Limb (tissue), 2 donors: ENCODE measurements around the gene BANF2.

ENCODE experiments used
- DNase-seq, 2 donors: peaks; one replicate each; pipeline ENCODE4 v3.0.0-alpha.2; 2016; ENCODE audit errors: extremely low spot score in 2 of 2

Gene BANF2

GRCh38 chr20:17734374-17734773 is 34.6 kb downstream of the BANF2 start:
- no peak for DNase-seq

DNA sequence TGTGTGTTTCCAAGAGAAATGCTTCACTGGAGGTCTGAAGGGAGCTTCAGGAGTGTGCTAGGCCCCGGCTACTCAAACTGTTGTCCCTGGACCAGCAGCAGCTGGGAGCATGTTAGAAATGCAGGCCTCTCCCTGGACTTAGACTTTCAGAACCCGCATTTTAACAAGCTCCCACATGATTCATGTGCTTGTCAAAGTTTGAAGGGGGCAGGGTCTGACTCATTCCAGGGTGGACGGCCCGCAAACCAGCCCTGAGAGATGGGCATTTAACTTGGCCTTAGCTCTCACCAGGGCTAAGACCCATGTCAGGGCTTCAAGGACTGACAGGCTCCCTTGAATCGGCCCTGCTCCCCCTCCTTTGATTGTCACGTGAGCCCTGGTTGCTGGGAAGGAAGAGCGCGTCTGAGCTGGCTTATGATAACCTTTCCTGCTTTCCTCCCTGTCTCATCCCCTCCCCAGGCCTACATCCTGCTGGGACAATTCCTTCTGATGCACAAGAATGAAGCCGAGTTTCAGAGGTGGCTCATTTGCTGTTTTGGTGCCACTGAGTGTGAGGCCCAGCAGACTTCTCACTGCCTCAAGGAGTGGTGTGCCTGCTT is 35.5 kb downstream of the BANF2 start:
- DNase-seq: no peak

GRCh38 chr20:17735959-17736621 is 36.3 kb downstream of the BANF2 start:
- no peak for DNase-seq

DNA sequence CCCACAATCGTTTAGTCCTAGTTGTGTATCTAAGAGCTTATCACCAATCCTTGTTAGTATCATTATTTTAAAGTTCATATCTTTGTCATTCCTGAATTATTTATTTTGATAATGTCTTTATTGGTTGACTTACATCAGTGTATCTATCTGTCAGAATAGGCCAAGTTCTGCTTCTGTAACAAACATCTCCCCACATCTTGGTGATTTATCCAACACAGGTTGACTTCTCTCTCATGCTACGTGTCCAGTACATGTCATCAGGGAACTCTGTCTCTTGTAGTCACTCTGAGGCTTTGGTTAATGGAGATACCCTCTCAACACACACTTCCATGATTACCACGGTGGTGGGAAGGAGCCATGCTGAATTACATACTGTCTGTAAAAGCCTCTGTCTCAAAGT is 38.4 kb downstream of the BANF2 start:
- no peak for DNase-seq

GRCh38 chr20:17741220-17741619 is 41.5 kb downstream of the BANF2 start:
- DNase-seq: no peak

- no peak for DNase-seq
These were observed 43.0 kb downstream of the BANF2 start for GRCh38 chr20:17742731-17743130.

- no peak for DNase-seq
These were observed 43.9 kb downstream of the BANF2 start for GRCh38 chr20:17743677-17744076.

DNA sequence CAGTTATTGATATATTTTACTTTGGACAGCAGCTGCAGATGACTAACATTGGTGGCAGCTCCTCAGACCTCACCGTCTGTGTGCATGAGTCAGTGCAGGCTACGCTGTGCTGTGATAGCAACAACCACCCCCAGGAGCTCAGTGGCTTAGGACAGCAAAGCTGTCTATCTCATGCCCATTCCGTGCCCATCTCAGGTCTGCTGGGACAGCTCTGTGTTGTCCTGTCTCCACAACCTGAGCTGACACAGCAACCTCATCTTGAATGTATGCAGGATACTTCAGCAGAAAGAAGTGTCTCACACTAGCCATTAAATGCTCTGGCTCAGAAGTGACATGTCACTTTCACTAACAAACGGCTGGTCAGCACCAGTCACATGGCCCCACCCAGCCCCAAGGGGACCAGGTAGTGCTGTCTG is 47.7 kb downstream of the BANF2 start:
- no peak for DNase-seq

DNA sequence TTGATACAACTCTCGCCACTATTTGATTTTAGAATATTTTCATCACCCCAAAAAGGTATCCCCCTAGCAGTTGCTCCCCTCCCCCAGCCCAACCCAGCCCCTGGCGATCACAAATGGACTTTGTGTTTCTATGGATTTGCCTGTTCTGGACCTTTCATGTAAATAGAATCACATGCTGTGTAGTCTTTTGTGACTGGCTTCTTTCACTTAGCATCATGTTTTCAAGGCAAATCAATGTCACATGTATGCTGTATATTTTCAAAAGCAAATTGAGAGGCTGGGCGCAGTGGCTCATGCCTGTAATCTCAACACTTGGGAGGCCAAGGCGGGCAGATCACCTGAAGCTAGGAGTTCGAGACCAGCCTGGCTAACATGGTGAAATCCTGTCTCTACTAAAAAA is 48.5 kb downstream of the BANF2 start:
- DNase-seq: no peak

- DNase-seq: no peak
These were observed 49.8 kb downstream of the BANF2 start for GRCh38 chr20:17749626-17749977.

DNA sequence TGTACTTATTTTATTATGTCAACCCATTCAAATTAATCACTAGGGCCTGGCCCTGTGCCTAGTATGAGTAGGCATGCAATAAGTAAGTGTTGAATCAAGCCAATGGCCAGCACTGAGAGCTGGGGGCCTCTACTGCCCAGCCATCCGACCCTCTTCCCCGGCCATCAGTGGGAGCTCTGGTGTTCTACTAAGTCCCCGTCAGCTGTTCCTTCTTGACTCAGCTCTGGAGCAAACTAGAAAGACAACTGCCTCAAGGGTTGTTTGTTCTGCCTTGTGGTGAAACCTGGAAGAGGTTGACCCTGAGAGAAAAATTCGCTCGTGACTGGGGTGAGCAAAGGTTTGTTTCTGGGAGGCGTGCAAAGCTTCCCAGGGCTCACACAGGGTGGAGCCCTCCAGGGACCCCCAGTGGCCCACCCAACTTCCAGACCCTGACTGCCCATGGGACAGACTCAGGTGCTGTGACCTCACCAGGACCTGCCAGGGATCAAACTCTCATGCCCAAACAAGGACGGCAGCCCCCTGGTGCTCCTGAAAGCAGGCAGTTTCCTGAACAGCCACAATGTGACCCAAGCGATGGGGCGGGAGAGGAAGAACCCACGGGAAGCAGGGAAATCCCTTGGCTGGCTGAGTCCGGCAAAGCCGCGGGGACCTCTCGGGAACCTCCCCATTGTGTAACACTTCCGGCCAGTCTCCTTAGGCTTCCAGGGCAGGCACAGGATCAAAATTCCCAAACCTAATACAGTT is 50.4 kb downstream of the BANF2 start:
- no peak for DNase-seq

- no peak for DNase-seq
These were observed 50.9 kb downstream of the BANF2 start for GRCh38 chr20:17750722-17751045.

- no peak for DNase-seq
These were observed 51.9 kb downstream of the BANF2 start for GRCh38 chr20:17751640-17752039.

GRCh38 chr20:17752459-17752858 is 52.7 kb downstream of the BANF2 start:
- DNase-seq: no peak

DNA sequence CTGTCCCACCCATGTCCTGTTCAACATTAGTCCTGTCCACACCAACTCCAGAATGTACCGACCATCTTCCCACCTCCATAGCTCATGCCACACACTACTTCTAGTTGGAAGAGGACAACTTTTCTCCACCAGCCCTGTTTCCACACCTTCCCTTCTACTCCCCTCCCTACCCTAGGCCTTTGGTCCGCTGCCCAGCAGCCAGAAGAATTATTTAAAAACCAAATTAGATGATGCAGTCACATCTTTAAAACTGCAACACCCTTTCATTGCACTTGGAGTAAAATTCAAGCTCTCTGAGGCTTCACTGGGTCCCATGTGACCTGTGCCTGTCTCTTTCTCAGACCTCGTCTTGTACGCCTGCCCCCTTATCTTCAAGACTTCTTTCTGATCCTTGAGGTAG is 53.8 kb downstream of the BANF2 start:
- no peak for DNase-seq

DNA sequence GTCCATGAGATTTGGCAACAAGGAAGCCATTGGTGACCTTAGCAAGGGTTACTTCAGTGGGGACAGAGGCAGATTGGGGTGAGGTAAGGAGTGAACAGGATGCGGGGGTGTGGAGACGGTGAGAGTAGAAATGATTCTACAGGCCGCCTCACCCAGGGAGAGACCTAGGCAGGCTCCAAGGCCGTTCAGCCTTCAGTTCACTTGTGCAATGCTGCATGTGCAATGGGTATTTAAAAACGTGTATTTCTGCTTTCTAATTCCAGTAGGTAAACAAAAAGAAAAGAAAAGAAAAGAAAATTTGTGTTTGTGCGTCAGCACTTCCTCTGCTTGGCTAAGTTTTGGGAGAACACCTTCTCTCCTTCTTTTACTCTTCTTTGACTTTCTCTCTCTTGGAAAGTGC is 56.8 kb downstream of the BANF2 start:
- DNase-seq: no peak

DNA sequence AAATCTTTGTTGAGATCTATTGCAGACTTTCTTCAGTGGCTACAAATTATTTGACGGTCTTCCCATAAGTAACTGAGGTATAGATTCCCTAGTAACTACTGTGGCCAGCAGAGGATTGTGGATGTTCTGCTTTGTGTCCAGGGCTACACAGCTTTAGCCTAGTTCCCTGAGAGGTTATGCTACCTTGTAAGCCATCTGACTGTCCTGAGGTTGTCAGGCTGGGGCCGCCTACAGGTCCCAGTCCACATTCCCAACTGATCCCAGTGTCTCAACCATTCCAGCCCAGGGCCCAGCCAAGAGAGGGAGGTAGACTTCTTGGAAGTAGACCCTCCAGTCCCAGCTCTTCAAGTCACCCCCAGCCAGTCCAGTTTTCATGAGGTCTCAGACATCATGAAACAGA is 57.7 kb downstream of the BANF2 start:
- no peak for DNase-seq

DNA sequence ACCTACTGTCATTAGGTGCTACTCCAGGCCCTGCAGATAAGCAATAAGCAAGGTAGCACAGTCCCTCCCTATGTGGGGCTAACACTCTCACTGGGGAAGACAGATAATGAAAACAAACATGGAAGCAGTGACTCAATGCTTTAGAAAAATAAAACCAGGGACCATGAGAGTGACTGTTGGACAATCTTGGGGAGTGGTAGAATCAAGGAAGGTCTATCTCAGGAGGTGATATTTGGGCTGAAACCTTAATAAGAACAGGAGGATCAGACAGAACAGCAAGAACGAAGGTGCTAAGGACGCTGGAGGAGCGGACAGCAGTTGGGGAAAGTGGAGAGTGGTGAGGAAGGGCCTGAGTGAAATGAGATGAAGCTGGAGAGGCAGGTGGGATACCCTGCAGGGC is 58.2 kb downstream of the BANF2 start:
- DNase-seq: no peak

DNA sequence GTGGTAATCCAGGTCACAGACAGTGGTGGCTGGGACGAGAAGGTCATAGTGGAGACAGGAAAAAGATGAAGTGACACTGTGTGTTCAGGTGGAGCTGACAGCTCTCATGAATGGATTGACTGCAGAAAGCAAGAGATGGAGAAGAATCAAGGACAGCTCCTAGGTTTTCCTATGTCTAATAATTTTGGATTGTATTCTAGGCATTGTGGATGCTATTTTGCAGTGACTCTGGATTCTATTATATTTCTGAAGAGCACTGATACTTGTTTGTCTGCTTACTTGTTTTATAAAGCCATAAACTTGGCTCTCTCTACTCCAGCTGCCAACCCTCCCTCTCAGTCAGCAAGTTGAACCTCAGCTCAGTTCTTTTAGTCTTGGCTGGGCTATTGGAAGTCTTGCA is 58.7 kb downstream of the BANF2 start:
- DNase-seq: no peak

GRCh38 chr20:17759449-17759848 is 59.7 kb downstream of the BANF2 start:
- no peak for DNase-seq

DNA sequence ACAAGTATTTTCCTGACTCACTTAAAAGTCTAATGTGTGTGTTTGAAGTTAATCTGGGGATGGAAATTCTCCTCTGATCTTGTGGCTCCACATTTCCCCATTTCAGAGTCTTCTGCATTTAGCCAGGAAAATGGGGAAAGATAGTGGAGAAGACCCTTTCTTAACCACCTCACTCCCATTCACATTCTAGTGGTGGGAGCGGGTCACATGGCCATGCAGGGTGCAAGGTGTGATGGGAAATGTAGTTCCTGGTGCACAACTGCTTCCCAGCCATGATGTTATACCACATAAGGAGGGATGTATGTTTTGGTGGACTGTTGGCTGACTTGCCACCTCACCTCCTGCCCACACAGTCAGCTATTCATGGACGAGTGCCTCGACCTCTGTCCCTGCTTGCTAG is 61.8 kb downstream of the BANF2 start:
- DNase-seq: no peak

DNA sequence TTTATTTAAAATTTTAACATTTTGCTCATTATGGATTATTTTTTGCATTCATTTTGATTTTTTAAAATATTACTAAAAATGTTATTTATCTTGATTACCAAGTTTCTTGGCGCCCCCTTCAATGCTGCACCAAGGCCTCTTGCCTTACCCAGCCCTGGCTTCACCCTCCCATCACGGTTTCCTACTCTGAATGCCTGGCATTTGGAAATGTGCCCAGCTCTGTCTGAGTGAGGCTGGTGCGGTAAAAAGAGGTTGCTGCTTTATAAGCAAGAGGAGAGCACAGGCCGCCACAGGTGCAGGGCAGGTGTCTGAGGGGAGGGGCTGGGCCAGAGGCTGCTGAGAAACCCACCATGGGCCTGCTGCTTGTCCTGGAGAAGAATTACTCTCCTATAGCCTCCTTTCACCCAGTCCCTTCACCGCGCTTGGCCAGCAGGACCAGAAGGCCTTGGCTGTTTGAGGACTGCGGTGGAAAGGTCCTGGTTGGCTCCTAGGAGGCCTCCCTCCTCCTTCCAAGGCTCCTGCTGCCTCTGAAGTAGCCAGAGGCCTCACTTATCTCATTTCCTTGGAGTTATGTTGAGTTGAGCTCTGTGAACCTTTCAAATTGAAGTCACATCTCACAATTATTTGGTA is 62.6 kb downstream of the BANF2 start:
- no peak for DNase-seq
